ENCODE measurements around the gene CSTB. TPM values are rescaled to one million over a fixed set of nuclear protein-coding genes. Genes with fewer than 3 reads are reported as not detected.

The CSTB gene
- total and polyA plus RNA-seq, 2 of the 8 experiments (the other 6 are each of a cell fraction or from before 2014, with no cell fraction given): 53.8 to 64.1 TPM

DNA sequence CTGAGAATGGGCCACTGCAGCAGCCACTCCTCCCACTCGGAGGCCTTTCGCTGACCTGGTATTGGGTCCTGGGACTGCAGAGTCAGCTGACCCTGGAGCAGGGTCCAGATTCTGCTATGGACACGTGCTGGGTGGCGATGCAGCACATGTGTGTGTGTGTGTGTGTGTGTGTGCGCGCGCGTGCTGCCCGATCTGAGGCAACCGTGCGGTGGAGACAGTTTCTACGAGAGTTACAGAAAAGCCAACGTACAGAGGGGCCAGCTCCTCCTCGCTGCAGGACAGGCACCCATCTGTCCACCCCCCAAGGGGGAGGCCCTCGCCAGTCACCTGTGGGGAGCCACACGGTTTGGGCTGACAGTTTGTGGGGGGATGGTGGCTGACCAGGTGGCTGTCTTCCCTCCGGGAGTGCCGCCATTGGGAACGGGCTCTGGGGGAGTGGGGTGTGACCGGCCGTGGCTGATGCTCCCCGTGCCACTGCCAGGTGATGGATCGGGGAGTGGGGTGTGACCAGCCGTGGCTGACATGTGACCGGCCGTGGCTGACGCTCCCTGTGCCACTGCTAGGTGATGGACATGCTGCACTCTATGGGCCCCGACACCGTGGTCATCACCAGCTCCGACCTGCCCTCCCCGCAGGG lies 24.0 kb downstream of the CSTB start:
- Histone ChIP-seq H2AK5ac (ENCODE audit: low read depth, low read length) (no peak overlapping the region), H3K18ac (ENCODE audit: extremely low read depth, low read length) (no peak overlapping the region), H4K8ac (ENCODE audit: extremely low read depth, insufficient read depth, low read length) (no peak overlapping the region), H3K56ac (replicated peaks; ENCODE audit: insufficient read length, low read depth, low read length) (no peak overlapping the region), H3K14ac (ENCODE audit: insufficient read length) (no peak overlapping the region), H3K36me3 (ENCODE audit: control insufficient read depth in 2 of 4, insufficient read depth in 4 of 4, low read length in 3 of 4) (peaks cover 7 to 29% (median 17%) of the 10 kb centered on the region in 4 experiments; a peak in 7 of 8 replicates), H2AFZ (ENCODE audit: low read length) (no peak overlapping the region), H3K79me1 (ENCODE audit: low read depth, low read length) (peaks cover 2% of the 10 kb centered on the region; the same call in 1 of the 2 replicates), H2BK12ac (ENCODE audit: low read depth, low read length) (no peak overlapping the region), H3K23ac (ENCODE audit: insufficient read length) (no peak overlapping the region), H3K4me2 (ENCODE audit: insufficient read depth in 1 of 2, low read depth in 2 of 2, low read length in 2 of 2) (no peak overlapping the region), H3K79me2 (ENCODE audit: control insufficient read depth in 1 of 2, insufficient read depth in 2 of 2, low read length in 2 of 2) (no peaks in the 10 kb centered on the region), H3K27me3 (replicated peaks in 1 of 4; ENCODE audit: control insufficient read depth in 3 of 4, extremely low read depth in 1 of 4, insufficient read depth in 3 of 4, low read length in 3 of 4) (no peaks in the 10 kb centered on the region), H3K27ac (ENCODE audit: low read depth, low read length) (no peak overlapping the region), H2BK5ac (ENCODE audit: low read depth, low read length) (no peak overlapping the region), H2BK15ac (ENCODE audit: low read length) (no peak overlapping the region), H3K4me3 (ENCODE audit: extremely low read depth in 1 of 4, insufficient read depth in 2 of 4, low read depth in 3 of 4, low read length in 4 of 4) (no peak overlapping the region), H4K5ac (ENCODE audit: insufficient read length, low read depth, low read length) (no peak overlapping the region), H3K23me2 (ENCODE audit: low read depth, low read length) (no peaks in the 10 kb centered on the region), H3K4me1 (replicated peaks in 1 of 4; ENCODE audit: control insufficient read depth in 3 of 4, insufficient read depth in 4 of 4, low read length in 3 of 4) (no peaks in the 10 kb centered on the region), H4K20me1 (replicated peaks in 1 of 2; ENCODE audit: control insufficient read depth in 1 of 2, insufficient read depth in 2 of 2, low read length in 2 of 2) (peaks cover 2 to 16% of the 10 kb centered on the region in 2 experiments), H3K9ac (replicated peaks in 1 of 4; ENCODE audit: extremely low read depth in 1 of 4, low read depth in 3 of 4, low read length in 3 of 4) (no peak overlapping the region), H2BK20ac (ENCODE audit: low read length) (no peak overlapping the region), H2BK120ac (replicated peaks; ENCODE audit: low read depth, low read length) (no peak overlapping the region), H3K4ac (replicated peaks; ENCODE audit: insufficient read length, low read depth, low read length) (no peak overlapping the region), H4K91ac (replicated peaks; ENCODE audit: insufficient read length, low read length) (no peak overlapping the region), H3K9me3 (ENCODE audit: insufficient read depth in 2 of 2, low read depth in 1 of 2, low read length in 1 of 2) (no peaks in the 10 kb centered on the region)
- 91% methylated on average over 27 of the region's 31 CpGs; no CpG with 5 or more reads in 1 of the 2 experiments for WGBS, 2 experiments (ENCODE audit: extremely low coverage in 1 of 2, insufficient coverage in 1 of 2, insufficient read length in 1 of 2, insufficient replicate concordance in 2 of 2, low coverage in 1 of 2, low lambda C conversion rate in 2 of 2, missing lambda C conversion rate in 1 of 2)
- ChIA-PET POLR2A (ENCODE audit: partially characterized antibody) (interaction anchor here (1.2 to 1.3 kb wide), 2 partner anchors 10 to 12 kb away, joined by 3 to 4 read pairs; no protein-coding TSS in a partner anchor), CTCF (ENCODE audit: partially characterized antibody) (interaction anchor here (0.8 kb wide), 1 partner anchor 739 kb away, joined by 3 read pairs; no protein-coding TSS in a partner anchor)
- FAIRE-seq: no peak
- no peak for DNase-seq (ENCODE audit: low read depth in 1 of 2, low spot score in 2 of 2)
- TF ChIP-seq SIN3A (conservative IDR thresholded peaks at IDR 0.05 in 1 of 2, IDR thresholded peaks at IDR 0.05 in 1 of 2; ENCODE audit: low read depth in 1 of 2, low read length in 2 of 2) (no peak), KDM5A (IDR thresholded peaks at IDR 0.05; ENCODE audit: low read length) (no peak), CHD1 (IDR thresholded peaks at IDR 0.05; ENCODE audit: low read depth, low read length) (no peak), JUND (IDR thresholded peaks at IDR 0.05; ENCODE audit: low read length) (no peak), BACH1 (IDR thresholded peaks at IDR 0.05; ENCODE audit: low read length) (no peak), SUZ12 (IDR thresholded peaks at IDR 0.05; ENCODE audit: low read length) (no peak), KDM4A (IDR thresholded peaks at IDR 0.05; ENCODE audit: low read depth, low read length, severe bottlenecking) (no peak), SRF (IDR thresholded peaks at IDR 0.05; ENCODE audit: low read depth, low read length) (no peak), TAF7 (optimal IDR thresholded peaks at IDR 0.05; ENCODE audit: borderline replicate concordance, low read depth, low read length) (no peak), TAF1 (IDR thresholded peaks at IDR 0.05; ENCODE audit: low read depth, low read length) (no peak)
- TF ChIP-seq, protein P1, sequence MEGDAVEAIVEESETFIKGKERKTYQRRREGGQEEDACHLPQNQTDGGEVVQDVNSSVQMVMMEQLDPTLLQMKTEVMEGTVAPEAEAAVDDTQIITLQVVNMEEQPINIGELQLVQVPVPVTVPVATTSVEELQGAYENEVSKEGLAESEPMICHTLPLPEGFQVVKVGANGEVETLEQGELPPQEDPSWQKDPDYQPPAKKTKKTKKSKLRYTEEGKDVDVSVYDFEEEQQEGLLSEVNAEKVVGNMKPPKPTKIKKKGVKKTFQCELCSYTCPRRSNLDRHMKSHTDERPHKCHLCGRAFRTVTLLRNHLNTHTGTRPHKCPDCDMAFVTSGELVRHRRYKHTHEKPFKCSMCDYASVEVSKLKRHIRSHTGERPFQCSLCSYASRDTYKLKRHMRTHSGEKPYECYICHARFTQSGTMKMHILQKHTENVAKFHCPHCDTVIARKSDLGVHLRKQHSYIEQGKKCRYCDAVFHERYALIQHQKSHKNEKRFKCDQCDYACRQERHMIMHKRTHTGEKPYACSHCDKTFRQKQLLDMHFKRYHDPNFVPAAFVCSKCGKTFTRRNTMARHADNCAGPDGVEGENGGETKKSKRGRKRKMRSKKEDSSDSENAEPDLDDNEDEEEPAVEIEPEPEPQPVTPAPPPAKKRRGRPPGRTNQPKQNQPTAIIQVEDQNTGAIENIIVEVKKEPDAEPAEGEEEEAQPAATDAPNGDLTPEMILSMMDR (IDR thresholded peaks at IDR 0.05; ENCODE audit: control extremely low read depth in 1 of 3, insufficient read depth in 1 of 3, low read depth in 1 of 3, low read length in 3 of 3): no peak
